Measurements from ENCODE around the gene CPEB4. TPM values are rescaled to one million over a fixed set of nuclear protein-coding genes. Genes with fewer than 3 reads are reported as not detected.

The CPEB4 gene
- total RNA-seq, 2 experiments from 2014 or later, result 17.3 to 19.5 TPM

DNA sequence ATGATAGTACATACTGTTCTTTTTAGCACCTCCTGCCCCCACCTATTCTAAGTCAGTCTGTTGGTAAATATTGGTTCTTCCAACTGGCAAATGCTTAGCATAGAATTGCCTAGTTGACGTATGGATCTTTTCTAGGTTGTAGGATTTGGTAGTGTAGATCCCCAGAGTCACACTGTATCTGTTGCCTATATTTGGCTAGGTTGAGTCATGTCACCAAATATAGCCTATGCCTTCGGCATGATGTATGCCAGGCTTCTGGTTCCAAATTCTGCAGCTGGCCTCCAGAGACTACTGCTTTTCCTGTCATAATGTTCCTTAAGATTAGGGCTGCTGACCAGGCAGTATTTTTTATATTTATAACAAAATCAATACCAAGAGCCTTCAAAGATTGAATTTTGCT, 38.2 kb downstream of the CPEB4 start:
- no peaks in the 10 kb centered on the region for H3K4me1 Mint-ChIP-seq
- peaks cover 2% of the 10 kb centered on the region for H3K36me3 Mint-ChIP-seq (ENCODE audit: low read depth)
- DNase-seq, result no peak
- no peak overlapping the region for H3K27ac Mint-ChIP-seq
- CTCF ChIA-PET, result interaction anchor here (0.7 to 2.3 kb wide), 11 partner anchors 9 to 316 kb away, joined by 3 to 22 read pairs (median 8); partner anchors contain the start of genes BOD1 and CPEB4
- H3K4me3 Mint-ChIP-seq, result no peak overlapping the region
- no peaks in the 10 kb centered on the region for H3K27me3 Mint-ChIP-seq
- POLR2A ChIA-PET, result no interaction called here
- no peaks in the 10 kb centered on the region for H3K9me3 Mint-ChIP-seq

DNA sequence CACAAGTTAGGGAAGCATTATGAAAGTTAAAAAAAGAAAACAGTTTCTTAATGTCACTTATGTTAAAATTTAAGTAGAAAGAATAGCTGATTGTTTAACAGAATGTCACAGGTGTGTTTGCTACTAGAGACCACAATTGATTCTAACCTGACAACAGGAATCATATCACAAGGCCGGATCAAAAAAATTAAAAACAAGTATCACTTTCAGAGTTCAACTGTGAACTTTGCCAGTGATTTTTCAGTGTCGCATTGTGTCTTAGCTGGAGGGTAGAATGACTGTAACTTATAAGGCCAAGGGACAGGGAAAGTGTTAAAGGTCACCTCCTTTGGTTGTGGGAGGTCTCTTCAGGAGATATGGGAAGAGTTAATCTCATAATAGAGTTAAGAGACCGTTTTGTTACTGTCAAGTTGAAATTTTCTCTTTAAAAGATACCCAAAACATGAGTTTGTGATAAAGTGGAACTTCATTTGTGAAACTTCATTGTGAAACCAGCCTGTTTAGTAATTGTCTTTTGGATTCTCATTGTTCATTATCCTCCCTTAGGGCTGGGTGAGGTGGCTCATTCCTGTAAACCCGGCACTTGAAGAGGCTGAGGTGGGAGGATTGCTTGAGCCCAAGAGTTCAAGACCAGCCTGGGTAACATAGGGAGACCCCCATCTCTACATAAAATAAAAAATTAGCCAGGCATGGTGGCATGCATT, 40.9 kb downstream of the CPEB4 start:
- Mint-ChIP-seq H3K27me3 (no peaks in the 10 kb centered on the region), H3K27ac (no peak overlapping the region), H3K36me3 (ENCODE audit: low read depth) (no peaks in the 10 kb centered on the region), H3K4me1 (no peaks in the 10 kb centered on the region), H3K9me3 (no peaks in the 10 kb centered on the region), H3K4me3 (no peak overlapping the region)
- CTCF ChIA-PET, result no interaction called here
- no peak for DNase-seq
- POLR2A ChIA-PET, result interaction anchor here (0.7 kb wide), 1 partner anchor 12 kb away, joined by 3 read pairs; no protein-coding TSS in a partner anchor

DNA sequence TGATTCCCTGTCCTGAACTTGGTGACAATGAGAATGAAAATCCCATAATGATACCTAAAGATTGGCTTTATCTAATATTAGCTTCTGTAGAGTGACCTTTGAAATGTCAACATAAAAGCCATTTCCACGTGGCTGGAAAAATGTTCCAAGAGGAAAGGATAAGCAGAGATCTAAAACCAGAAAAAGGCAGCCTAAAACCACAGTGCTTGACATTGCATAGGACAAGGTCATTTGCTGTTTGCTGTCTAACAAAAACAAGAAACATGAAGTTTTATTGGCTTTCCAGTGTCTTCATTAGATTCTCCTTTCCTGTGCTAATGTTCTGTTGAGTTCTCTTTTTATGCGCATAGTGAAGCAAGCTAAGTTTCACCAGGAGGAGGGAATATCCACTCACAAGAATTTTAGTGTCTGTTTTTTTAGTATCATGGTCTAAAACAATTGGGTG, 44.6 kb downstream of the CPEB4 start:
- POLR2A ChIA-PET, result no interaction called here
- H3K4me1 Mint-ChIP-seq, result no peaks in the 10 kb centered on the region
- no peak overlapping the region for H3K4me3 Mint-ChIP-seq
- no peak for DNase-seq
- H3K36me3 Mint-ChIP-seq (ENCODE audit: low read depth), result no peaks in the 10 kb centered on the region
- H3K9me3 Mint-ChIP-seq, result no peaks in the 10 kb centered on the region
- no peak overlapping the region for H3K27ac Mint-ChIP-seq
- no peaks in the 10 kb centered on the region for H3K27me3 Mint-ChIP-seq
- CTCF ChIA-PET, result no interaction called here

DNA sequence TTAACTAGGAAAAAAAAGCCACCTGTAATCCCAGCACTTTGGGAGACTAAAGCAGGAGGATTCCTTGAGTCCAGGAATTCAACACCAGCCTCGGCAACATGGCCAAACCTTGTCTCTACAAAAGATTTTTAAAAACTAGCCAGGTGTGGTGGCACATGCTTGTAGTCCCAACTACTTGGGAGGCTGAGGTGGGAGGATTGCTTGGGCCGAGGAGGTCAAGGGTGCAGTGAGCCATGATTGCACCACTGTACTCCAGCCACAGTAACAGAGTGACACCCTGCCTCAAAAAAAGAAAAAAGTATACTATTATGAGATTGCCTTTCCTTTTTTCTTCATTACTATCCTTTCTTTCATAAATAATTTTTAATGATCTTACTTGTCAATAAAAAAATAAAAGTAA, 45.8 kb downstream of the CPEB4 start:
- Mint-ChIP-seq H3K27ac (no peak overlapping the region), H3K9me3 (no peaks in the 10 kb centered on the region), H3K4me3 (no peak overlapping the region), H3K4me1 (no peaks in the 10 kb centered on the region), H3K27me3 (no peaks in the 10 kb centered on the region), H3K36me3 (ENCODE audit: low read depth) (no peaks in the 10 kb centered on the region)
- POLR2A ChIA-PET, result no interaction called here
- DNase-seq, result no peak
- CTCF ChIA-PET, result interaction anchor here (1.0 kb wide), 1 partner anchor 9 kb away, joined by 3 read pairs; no protein-coding TSS in a partner anchor

DNA sequence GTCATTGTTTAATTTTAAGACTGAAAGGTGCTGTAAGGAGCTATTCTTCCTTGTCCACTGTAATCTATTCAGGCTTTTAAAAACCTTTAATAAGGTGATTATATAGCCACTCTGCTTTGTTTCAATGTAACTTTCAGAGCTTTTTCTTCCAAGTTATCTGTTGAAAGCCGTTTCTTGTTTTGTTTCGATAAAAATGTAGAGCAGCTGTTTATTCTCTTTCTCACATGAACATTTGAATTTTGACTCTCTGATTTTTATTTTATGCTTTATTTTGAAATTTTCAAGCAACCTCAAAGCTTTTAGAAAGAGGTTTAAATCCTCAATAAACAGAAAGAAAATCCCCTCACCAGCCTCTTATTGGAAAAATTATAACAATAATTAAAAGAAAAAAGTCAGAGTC, 47.2 kb downstream of the CPEB4 start:
- Mint-ChIP-seq H3K27me3 (no peaks in the 10 kb centered on the region), H3K9me3 (no peaks in the 10 kb centered on the region), H3K4me1 (no peaks in the 10 kb centered on the region), H3K36me3 (ENCODE audit: low read depth) (no peaks in the 10 kb centered on the region), H3K27ac (no peak overlapping the region), H3K4me3 (no peak overlapping the region)
- CTCF ChIA-PET, result interaction anchor here (1.5 kb wide), 1 partner anchor 10 kb away, joined by 10 read pairs; no protein-coding TSS in a partner anchor
- no peak for DNase-seq
- POLR2A ChIA-PET, result no interaction called here

DNA sequence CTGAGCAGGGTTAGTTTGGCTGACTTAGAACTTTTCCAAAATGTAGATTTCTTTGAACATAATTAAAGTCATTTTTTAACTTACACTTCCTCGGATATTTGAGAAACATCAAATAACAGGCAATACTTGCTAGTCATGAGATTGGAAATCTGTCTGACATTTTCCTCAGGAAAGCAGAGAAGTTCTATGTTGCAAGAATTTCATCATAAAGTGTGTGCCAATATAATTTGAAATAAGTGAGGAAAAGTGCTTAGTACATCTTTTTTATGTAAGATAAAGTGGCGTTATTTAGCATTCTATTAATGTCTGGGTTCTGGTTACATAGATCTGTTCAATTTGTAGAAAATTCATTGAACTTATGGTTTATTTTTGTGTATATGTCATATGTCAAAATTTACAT, 52.1 kb downstream of the CPEB4 start:
- no peaks in the 10 kb centered on the region for H3K4me1 Mint-ChIP-seq
- CTCF ChIA-PET, result interaction anchor here (0.7 to 1.7 kb wide), 2 partner anchors 15 to 324 kb away, joined by 4 to 6 read pairs; no protein-coding TSS in a partner anchor
- H3K36me3 Mint-ChIP-seq (ENCODE audit: low read depth), result no peaks in the 10 kb centered on the region
- H3K4me3 Mint-ChIP-seq, result no peak overlapping the region
- no peak overlapping the region for H3K27ac Mint-ChIP-seq
- H3K9me3 Mint-ChIP-seq, result no peaks in the 10 kb centered on the region
- DNase-seq, result no peak
- H3K27me3 Mint-ChIP-seq, result no peaks in the 10 kb centered on the region
- POLR2A ChIA-PET, result no interaction called here

DNA sequence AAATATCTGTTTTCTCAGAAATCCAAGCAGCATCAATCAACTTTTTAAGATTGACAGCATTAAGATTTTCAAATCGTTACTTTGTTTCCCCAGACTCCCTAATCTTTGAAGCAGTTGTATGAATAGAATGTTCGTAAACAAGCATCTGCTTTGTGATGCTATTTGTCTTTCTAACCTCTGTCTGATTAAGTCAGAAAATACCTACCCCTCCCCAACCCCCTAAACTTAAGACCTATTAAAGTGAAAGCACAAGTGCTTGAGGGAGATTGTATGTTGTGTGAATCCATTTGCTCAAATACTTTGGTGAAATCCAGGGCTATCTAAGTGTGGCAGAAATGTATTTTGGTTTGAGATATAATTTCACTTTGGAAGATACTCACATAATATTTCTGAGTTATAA, 53.0 kb downstream of the CPEB4 start:
- H3K27me3 Mint-ChIP-seq, result no peaks in the 10 kb centered on the region
- no peaks in the 10 kb centered on the region for H3K36me3 Mint-ChIP-seq (ENCODE audit: low read depth)
- CTCF ChIA-PET, result interaction anchor here (0.7 to 1.7 kb wide), 2 partner anchors 16 to 325 kb away, joined by 4 to 6 read pairs; no protein-coding TSS in a partner anchor
- H3K4me3 Mint-ChIP-seq, result no peak overlapping the region
- no peak for DNase-seq
- POLR2A ChIA-PET, result no interaction called here
- H3K4me1 Mint-ChIP-seq, result no peaks in the 10 kb centered on the region
- H3K9me3 Mint-ChIP-seq, result no peaks in the 10 kb centered on the region
- no peak overlapping the region for H3K27ac Mint-ChIP-seq

DNA sequence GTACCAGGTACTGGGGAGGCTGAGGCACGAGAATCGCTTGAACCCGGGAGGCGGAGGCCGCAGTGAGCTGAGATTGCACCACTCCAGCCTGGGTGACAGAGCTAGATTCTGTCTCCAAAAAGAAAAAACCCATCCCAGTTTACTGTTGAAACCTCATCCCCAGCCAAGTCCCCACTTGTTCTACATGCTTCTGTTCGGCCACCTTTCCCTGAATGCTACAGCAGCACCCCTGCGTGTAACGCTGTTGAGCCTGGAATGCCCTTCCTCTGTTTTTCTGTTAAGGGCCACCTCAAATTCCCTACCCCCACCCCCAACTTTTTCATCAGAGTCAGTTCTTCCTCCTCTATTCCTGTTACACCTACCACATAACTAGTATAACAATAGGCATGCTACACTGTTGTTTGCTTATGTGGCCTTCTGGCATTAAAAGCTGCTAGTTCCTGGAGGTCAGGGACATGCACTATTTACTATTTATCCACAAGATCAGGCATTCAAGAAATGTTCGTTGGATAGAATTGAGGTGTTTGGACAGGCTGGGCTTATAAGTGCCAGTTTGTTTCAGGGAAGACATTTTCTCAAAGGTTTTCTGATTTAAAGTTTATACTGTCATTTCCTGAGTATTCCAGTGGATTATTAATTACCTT, 53.7 kb downstream of the CPEB4 start:
- no peaks in the 10 kb centered on the region for H3K36me3 Mint-ChIP-seq (ENCODE audit: low read depth)
- DNase-seq, result no peak
- CTCF ChIA-PET, result interaction anchor here (1.7 kb wide), 1 partner anchor 17 kb away, joined by 6 read pairs; no protein-coding TSS in a partner anchor
- POLR2A ChIA-PET, result no interaction called here
- no peak overlapping the region for H3K27ac Mint-ChIP-seq
- no peaks in the 10 kb centered on the region for H3K9me3 Mint-ChIP-seq
- no peak overlapping the region for H3K4me3 Mint-ChIP-seq
- no peaks in the 10 kb centered on the region for H3K4me1 Mint-ChIP-seq
- no peaks in the 10 kb centered on the region for H3K27me3 Mint-ChIP-seq

DNA sequence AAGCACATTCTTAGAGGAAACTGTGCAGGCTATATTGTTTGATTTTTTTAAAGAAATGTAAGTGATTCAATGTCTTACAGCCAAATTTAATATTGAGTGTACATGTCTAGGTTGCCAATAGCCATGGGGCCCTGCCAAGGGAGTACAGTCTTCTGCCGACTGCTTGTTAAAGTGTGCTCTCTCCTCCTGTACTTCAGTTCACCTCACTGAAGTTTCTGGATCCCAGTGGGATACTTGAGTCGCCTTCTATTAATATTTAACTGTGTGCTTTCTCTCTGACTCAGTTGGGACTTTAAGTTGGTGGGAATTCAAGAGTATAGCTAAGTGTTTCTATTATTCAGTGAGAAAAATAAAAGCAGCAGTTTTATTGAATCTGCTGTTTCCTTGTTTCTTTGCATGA, 56.4 kb downstream of the CPEB4 start:
- Mint-ChIP-seq H3K36me3 (ENCODE audit: low read depth) (peaks cover 14% of the 10 kb centered on the region), H3K9me3 (no peaks in the 10 kb centered on the region), H3K4me3 (no peak overlapping the region), H3K27ac (no peak overlapping the region), H3K4me1 (no peaks in the 10 kb centered on the region), H3K27me3 (no peaks in the 10 kb centered on the region)
- POLR2A ChIA-PET, result interaction anchor here (0.6 kb wide), 1 partner anchor 302 kb away, joined by 3 read pairs; no protein-coding TSS in a partner anchor
- CTCF ChIA-PET, result interaction anchor here (0.9 kb wide), 1 partner anchor 32 kb away, joined by 5 read pairs; no protein-coding TSS in a partner anchor
- DNase-seq, result no peak

DNA sequence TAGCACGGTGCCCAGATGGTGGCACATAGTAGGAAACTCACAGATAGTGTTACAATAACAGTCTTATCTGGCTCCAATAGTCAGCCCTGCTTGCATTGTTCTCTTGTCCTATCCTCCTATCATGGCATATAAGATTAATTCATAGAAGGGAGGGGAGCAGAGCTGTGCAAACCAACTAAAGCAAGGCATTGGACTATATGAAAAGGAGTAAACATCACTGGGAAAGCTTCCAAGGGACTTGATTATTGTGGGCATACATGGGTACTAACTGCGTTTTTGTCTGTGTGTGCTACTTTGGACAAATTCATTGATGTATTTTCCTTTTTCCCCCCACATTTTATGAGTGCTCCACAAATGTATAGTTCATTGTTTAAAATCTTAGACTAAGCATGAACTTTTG, 57.0 kb downstream of the CPEB4 start:
- no peaks in the 10 kb centered on the region for H3K27me3 Mint-ChIP-seq
- H3K36me3 Mint-ChIP-seq (ENCODE audit: low read depth), result peaks cover 18% of the 10 kb centered on the region
- no peaks in the 10 kb centered on the region for H3K9me3 Mint-ChIP-seq
- POLR2A ChIA-PET, result interaction anchor here (0.6 kb wide), 1 partner anchor 11 kb away, joined by 3 read pairs; no protein-coding TSS in a partner anchor
- H3K27ac Mint-ChIP-seq, result no peak overlapping the region
- no peak for DNase-seq
- H3K4me3 Mint-ChIP-seq, result no peak overlapping the region
- CTCF ChIA-PET, result no interaction called here
- no peaks in the 10 kb centered on the region for H3K4me1 Mint-ChIP-seq

DNA sequence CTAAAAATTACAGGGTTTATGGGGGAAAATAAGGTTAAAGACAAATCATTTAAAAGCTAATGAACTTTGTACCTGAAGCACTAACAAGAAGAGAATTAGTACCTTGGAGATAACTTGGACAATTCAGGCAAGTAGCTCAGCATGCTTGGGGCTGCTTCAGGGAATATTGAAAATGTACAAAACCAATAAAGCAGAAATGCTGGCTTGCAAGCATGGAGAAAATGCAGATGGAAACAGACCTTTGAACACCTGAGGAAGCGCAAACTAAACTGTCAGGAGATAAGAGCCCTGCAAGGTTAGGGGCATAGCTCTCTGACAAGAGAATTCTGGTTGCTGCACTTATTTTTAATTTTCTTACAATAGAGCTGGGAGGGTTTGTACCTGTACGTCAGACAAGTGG, 58.2 kb downstream of the CPEB4 start:
- Mint-ChIP-seq H3K27me3 (no peaks in the 10 kb centered on the region), H3K27ac (no peak overlapping the region), H3K4me3 (no peak overlapping the region), H3K36me3 (ENCODE audit: low read depth) (peaks cover 20% of the 10 kb centered on the region), H3K4me1 (no peaks in the 10 kb centered on the region), H3K9me3 (no peaks in the 10 kb centered on the region)
- ChIA-PET CTCF (interaction anchor here (0.7 to 1.2 kb wide), 3 partner anchors 21 to 159 kb away, joined by 3 read pairs; no protein-coding TSS in a partner anchor), POLR2A (no interaction called here)
- no peak for DNase-seq

DNA sequence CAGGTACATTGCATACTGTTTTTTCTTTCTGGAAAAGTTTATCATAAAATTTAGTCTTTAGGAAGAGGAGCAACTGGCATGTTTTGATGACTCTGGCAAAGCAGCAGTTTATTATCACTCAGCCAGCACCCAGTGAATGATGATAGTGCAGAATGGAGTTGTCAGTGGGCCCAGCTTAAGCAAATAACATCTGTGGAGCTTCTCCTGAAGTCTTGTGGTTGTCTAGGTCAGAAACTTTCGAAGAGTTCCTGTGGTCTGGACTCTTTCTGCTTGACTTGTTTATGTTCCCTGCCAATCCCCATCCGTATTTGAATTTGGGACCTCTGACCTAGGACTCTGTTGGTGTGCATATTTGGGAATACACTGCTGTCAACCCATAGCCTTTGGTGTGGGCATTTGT, 62.7 kb downstream of the CPEB4 start:
- H3K36me3 Mint-ChIP-seq (ENCODE audit: low read depth), result peaks cover 43% of the 10 kb centered on the region
- H3K4me1 Mint-ChIP-seq, result no peaks in the 10 kb centered on the region
- no peak for DNase-seq
- H3K9me3 Mint-ChIP-seq, result no peaks in the 10 kb centered on the region
- H3K27me3 Mint-ChIP-seq, result no peaks in the 10 kb centered on the region
- H3K4me3 Mint-ChIP-seq, result no peak overlapping the region
- H3K27ac Mint-ChIP-seq, result no peak overlapping the region
- ChIA-PET POLR2A (interaction anchor here (0.6 kb wide), 1 partner anchor 163 kb away, joined by 3 read pairs; no protein-coding TSS in a partner anchor), CTCF (interaction anchor here (3.1 kb wide), 1 partner anchor 22 kb away, joined by 7 read pairs; no protein-coding TSS in a partner anchor)

DNA sequence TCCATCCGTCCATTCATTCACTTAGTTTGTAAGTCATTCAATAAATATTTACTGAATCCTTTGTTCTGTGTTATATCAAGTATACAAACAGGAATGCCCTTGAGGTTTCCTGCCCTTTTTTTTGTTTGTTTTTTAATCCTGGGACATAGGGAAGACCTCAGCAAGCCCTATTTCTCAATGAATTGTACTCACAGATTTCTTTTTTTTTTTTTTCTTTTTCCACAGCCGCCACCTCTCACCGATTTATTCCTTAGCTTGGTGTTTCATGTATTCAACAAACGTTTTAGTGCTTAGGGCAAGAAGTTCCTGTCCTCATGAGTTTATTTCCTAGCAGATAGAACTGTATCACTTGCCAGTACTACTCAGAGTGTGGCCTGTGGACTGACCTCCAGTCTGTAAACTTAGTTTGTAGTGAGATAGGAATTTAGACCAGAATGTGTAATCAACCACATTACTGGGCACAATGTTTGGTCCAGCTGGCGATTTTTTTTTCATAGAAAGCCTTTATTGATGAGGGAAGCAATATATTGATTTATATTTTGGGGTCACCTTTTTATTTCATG, 65.5 kb downstream of the CPEB4 start:
- Mint-ChIP-seq H3K4me1 (no peaks in the 10 kb centered on the region), H3K4me3 (no peak overlapping the region), H3K36me3 (ENCODE audit: low read depth) (peaks cover 41% of the 10 kb centered on the region), H3K9me3 (no peaks in the 10 kb centered on the region), H3K27ac (no peak overlapping the region), H3K27me3 (no peaks in the 10 kb centered on the region)
- ChIA-PET POLR2A (interaction anchor here (0.6 kb wide), 1 partner anchor 199 kb away, joined by 4 read pairs; no protein-coding TSS in a partner anchor), CTCF (interaction anchor here (0.7 to 3.1 kb wide), 5 partner anchors 10 to 336 kb away, joined by 3 to 7 read pairs (median 6); no protein-coding TSS in a partner anchor)
- no peak for DNase-seq

Data from activated CD4-positive, alpha-beta memory T cell treated with anti-CD3 and anti-CD28 coated beads, Interleukin-2, amount 10 ng/mL, durations not matched to agents 7 days and 5 days (primary cell).